Liver (tissue), 3 donors: ENCODE data around the gene SPCS3.

ENCODE experiments used
- EGR1 ChIP-seq, 2 donors: IDR thresholded peaks; 2 replicates each; pipeline ENCODE4 v1.6.1; 2016 to 2018; ENCODE audit warnings: antibody characterized with exemption in 2 of 2, low read depth in 2 of 2
- HNF4G ChIP-seq: IDR thresholded peaks from 2 replicates; pipeline ENCODE4 v1.6.1; 2016; ENCODE audit warnings: antibody characterized with exemption
- RAD21 ChIP-seq, 2 donors: IDR thresholded peaks; 2 replicates each; pipeline ENCODE4 v1.6.1; 2016; ENCODE audit warnings: antibody characterized with exemption in 2 of 2, mild to moderate bottlenecking in 2 of 2
- TAF1 ChIP-seq: conservative IDR thresholded peaks from 2 replicates; pipeline ENCODE4 v1.6.1; 2016; ENCODE audit warnings: antibody characterized with exemption, mild to moderate bottlenecking
- YY1 ChIP-seq: IDR thresholded peaks from 2 replicates; pipeline ENCODE4 v1.6.1; 2016; ENCODE audit warnings: antibody characterized with exemption, mild to moderate bottlenecking
- TF ChIP-seq, protein P1 (sequence below): fragments of 150-350 bp; IDR thresholded peaks from 2 replicates; pipeline ENCODE4 v1.5.1; 2017; ENCODE audit warnings: improper control_type of control experiment, low read depth, low read length; ENCODE audit not compliant: missing input control
- TF ChIP-seq, protein P2 (sequence below): IDR thresholded peaks from 2 replicates; pipeline ENCODE4 v1.6.1; 2016; ENCODE audit warnings: antibody characterized with exemption
- TF ChIP-seq, protein P3 (sequence below): IDR thresholded peaks from 2 replicates; pipeline ENCODE4 v1.6.1; 2016; ENCODE audit warnings: antibody characterized with exemption
- donor health status: healthy.
- donor health status: healthy.

DNA sequence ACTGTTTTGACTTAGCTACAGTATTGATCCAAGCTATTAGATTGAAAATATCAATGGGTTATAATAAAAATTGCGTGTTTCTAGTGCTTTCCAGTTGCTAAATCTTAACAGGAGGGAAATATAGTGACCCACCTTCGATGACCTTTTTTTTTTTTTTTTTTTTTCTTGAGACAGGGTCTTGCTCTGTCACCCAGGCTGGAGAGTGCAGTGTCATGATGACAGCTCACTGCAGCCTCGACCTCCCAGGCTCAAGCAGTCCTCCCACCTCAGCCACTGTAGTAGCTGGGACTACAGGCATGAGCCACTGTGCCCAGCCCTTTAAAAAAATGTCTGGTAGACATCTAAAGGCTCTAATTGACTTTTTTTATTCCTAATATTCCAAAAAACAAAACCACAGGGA lies 47.0 kb upstream of the SPCS3 start:
- TF ChIP-seq, protein P1, sequence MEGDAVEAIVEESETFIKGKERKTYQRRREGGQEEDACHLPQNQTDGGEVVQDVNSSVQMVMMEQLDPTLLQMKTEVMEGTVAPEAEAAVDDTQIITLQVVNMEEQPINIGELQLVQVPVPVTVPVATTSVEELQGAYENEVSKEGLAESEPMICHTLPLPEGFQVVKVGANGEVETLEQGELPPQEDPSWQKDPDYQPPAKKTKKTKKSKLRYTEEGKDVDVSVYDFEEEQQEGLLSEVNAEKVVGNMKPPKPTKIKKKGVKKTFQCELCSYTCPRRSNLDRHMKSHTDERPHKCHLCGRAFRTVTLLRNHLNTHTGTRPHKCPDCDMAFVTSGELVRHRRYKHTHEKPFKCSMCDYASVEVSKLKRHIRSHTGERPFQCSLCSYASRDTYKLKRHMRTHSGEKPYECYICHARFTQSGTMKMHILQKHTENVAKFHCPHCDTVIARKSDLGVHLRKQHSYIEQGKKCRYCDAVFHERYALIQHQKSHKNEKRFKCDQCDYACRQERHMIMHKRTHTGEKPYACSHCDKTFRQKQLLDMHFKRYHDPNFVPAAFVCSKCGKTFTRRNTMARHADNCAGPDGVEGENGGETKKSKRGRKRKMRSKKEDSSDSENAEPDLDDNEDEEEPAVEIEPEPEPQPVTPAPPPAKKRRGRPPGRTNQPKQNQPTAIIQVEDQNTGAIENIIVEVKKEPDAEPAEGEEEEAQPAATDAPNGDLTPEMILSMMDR: no peak
- TF ChIP-seq HNF4G (no peak), RAD21 (IDR thresholded peaks at IDR 0.05) (no peak), YY1 (no peak), EGR1 (IDR thresholded peaks at IDR 0.05; ENCODE audit: low read depth in 2 of 2) (no peak), TAF1 (no peak)
- TF ChIP-seq, protein P2, sequence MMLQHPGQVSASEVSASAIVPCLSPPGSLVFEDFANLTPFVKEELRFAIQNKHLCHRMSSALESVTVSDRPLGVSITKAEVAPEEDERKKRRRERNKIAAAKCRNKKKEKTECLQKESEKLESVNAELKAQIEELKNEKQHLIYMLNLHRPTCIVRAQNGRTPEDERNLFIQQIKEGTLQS: no peak
- TF ChIP-seq, protein P3, sequence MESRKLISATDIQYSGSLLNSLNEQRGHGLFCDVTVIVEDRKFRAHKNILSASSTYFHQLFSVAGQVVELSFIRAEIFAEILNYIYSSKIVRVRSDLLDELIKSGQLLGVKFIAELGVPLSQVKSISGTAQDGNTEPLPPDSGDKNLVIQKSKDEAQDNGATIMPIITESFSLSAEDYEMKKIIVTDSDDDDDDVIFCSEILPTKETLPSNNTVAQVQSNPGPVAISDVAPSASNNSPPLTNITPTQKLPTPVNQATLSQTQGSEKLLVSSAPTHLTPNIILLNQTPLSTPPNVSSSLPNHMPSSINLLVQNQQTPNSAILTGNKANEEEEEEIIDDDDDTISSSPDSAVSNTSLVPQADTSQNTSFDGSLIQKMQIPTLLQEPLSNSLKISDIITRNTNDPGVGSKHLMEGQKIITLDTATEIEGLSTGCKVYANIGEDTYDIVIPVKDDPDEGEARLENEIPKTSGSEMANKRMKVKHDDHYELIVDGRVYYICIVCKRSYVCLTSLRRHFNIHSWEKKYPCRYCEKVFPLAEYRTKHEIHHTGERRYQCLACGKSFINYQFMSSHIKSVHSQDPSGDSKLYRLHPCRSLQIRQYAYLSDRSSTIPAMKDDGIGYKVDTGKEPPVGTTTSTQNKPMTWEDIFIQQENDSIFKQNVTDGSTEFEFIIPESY: no peak
